Lower leg skin (tissue), 4 donors: ENCODE results near the gene COIL. TPM values are rescaled to one million over a fixed set of nuclear protein-coding genes. Genes with fewer than 3 reads are reported as not detected.

Source experiments
- DNase-seq, 2 donors: peaks; one replicate each; pipeline ENCODE4 v3.0.0-alpha.2; 2019; ENCODE audit warnings: low spot score in 2 of 2
- H3K4me3 ChIP-seq: fragments of 200-600 bp; sonication (generic); 2 replicates; pipeline ENCODE4 v1.5.1; 2017; ENCODE audit warnings: mild to moderate bottlenecking, low read depth; ENCODE audit not compliant: poor library complexity, severe bottlenecking
- POLR2A ChIP-seq, 2 donors: fragments of 450-650 bp; IDR thresholded peaks; one replicate each; pipeline ENCODE4 v1.6.1; 2016 to 2017; ENCODE audit warnings: antibody characterized with exemption in 2 of 2, mild to moderate bottlenecking in 1 of 2, moderate library complexity in 1 of 2
- WGBS, 2 donors: methylation state at CpG; one replicate each; pipeline ENCODE4 v1.1.5; 2018; 5-methylcytosine and 5-hydroxymethylcytosine counted together
- intact Hi-C: fragments of 100-400 bp; cut with DNase I; formaldehyde crosslinking; loops from one replicate; pipeline ENCODE4 v1.15.0; 2023; ENCODE audit warnings: low total_unique reads
- total RNA-seq, 4 donors: library from RNA; depleted of rRNA; stranded (reverse); fragments of >200 nt; gene quantifications; one replicate each; pipeline ENCODE4 v1.1.0, GENCODE V29; 2016
- TF ChIP-seq, protein P1 (sequence below), 3 donors: fragments of 450-650 bp; IDR thresholded peaks; one replicate each; pipeline ENCODE4 v1.5.1; 2016; ENCODE audit warnings: antibody characterized with exemption in 3 of 3, mild to moderate bottlenecking in 3 of 3, moderate library complexity in 2 of 3

Gene COIL
- total RNA-seq, 4 donors from 2014 or later: 11.5 to 17.3 (median 13.5) TPM

DNA sequence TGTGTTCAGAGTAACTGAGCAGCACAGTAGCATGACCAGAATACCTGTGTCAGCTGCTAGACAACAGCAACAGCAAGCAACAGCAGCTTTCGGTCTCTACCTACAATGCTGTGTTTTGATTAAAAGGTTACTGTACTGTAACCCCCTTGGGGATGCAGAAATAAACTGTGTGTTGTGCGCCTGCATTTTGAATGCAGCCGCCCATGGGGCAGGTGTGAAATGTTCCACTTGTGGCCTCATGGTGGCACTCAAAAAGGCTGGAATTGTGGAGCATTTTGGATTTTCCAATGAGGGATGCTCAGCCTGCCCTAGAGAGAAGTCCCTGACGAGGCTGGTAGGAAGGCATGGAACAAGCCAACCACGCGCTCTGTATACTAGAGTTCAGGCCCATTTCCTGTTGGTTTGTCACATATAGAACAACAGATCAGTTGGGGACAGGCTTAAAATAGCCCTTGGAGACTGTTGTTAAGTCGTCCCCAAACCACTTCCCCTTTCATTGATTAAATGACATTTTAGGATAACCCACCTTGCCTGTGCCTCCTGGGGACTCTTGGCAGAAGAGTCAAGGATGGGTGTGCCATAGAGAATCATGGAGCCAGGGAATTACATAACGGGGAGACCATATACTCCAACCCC is 44.2 kb upstream of the COIL start:
- intact Hi-C loops: no loop called here
- DNase-seq: no peak
- no peak for TF ChIP-seq POLR2A (IDR thresholded peaks at IDR 0.05)
- TF ChIP-seq, protein P1, sequence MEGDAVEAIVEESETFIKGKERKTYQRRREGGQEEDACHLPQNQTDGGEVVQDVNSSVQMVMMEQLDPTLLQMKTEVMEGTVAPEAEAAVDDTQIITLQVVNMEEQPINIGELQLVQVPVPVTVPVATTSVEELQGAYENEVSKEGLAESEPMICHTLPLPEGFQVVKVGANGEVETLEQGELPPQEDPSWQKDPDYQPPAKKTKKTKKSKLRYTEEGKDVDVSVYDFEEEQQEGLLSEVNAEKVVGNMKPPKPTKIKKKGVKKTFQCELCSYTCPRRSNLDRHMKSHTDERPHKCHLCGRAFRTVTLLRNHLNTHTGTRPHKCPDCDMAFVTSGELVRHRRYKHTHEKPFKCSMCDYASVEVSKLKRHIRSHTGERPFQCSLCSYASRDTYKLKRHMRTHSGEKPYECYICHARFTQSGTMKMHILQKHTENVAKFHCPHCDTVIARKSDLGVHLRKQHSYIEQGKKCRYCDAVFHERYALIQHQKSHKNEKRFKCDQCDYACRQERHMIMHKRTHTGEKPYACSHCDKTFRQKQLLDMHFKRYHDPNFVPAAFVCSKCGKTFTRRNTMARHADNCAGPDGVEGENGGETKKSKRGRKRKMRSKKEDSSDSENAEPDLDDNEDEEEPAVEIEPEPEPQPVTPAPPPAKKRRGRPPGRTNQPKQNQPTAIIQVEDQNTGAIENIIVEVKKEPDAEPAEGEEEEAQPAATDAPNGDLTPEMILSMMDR (IDR thresholded peaks at IDR 0.05): no peak
- H3K4me3 ChIP-seq: no peak overlapping the region
- 81 to 82% methylated on average over 8 of the region's 8 CpGs for WGBS, 2 donors

DNA sequence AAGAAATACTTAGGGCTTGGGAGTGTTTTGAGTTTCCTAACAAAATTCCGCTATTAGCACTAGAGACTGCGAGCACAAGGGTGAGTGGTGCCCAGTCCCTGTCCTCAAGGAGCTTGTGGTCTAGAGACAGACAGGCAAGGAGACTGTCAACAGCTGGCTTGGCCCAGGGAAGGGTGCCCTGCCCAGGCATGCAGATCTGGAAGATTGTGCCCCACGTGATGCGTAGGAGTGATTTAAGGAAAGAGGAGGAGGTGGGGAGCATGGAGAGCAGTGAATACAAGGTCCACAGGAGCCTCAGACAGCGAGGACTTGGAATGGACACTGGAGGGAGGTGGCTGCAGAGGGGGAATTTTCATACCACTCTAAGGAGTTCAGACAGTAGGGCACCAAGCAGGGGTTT is 42.1 kb upstream of the COIL start:
- intact Hi-C loops: no loop called here
- TF ChIP-seq POLR2A (IDR thresholded peaks at IDR 0.05): no peak
- TF ChIP-seq, protein P1 (IDR thresholded peaks at IDR 0.05): no peak
- WGBS, 2 donors: 69 to 77% methylated on average over 5 of the region's 5 CpGs
- H3K4me3 ChIP-seq: no peak overlapping the region
- no peak for DNase-seq

DNA sequence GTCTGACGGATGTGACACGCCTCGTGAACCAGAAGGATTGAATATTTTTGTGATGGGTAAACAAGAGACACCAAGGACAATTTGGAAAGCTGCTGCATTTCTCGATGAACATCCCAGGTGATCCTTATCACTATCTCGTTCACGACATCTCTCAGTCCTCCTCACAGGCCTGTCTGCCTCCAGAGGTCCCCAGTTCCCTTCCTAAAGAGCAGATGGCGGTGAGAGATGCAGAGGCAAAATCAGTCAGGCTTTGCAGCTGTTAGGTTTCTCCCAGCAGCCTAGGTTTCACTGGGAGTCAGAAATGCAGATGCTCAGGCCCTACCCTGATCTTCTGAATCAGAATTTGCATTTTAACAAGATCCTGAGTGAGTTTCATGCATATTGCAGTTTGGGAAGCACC is 40.7 kb upstream of the COIL start:
- WGBS, 2 donors: 91 to 92% methylated on average over 7 of the region's 7 CpGs
- intact Hi-C loops: no loop called here
- TF ChIP-seq POLR2A (IDR thresholded peaks at IDR 0.05): no peak
- TF ChIP-seq, protein P1 (IDR thresholded peaks at IDR 0.05): no peak
- DNase-seq: no peak
- H3K4me3 ChIP-seq: no peak overlapping the region

DNA sequence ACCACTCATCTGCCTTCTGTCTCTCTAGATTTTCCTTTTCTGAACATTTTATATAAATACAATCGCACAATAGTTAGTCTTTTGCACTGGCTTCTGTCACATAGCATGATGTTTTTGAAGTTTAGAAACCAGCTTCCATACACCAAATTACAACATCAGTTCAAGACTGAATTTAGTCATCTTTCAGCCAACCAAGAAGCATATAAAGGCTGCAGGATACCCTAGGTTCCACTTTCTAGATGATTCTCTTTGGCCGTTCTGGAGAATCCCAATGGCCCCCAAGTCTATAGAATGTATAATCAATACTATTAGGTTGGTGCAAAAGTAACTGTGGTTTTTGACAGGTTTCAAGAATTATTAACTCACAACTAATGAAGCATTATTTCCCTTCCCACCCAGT is 36.5 kb upstream of the COIL start:
- WGBS, 2 donors: 94 to 96% methylated on average over 2 of the region's 2 CpGs
- intact Hi-C loops: no loop called here
- no peak overlapping the region for H3K4me3 ChIP-seq
- no peak for TF ChIP-seq POLR2A (IDR thresholded peaks at IDR 0.05)
- TF ChIP-seq, protein P1 (IDR thresholded peaks at IDR 0.05): no peak
- DNase-seq: no peak

DNA sequence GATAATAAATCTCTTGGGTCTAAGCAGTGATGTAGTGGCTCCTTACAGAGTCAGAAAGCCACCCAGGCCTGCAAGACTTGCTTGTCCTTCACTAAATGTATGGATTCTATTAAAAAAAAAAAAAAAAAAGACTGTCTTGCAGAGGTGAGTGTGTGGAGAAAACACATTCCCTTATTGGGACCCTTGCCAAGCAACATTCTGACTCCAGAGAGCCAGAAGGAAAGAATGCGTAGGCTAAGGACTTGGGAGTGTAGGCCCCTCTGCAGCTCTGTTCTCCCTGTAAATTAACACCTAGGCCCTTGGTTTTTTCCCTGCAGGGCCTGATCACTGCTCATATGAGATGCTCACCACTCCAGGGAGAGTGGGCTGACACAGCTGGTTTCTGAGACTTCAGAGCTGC is 34.9 kb upstream of the COIL start:
- no peak for TF ChIP-seq POLR2A (IDR thresholded peaks at IDR 0.05)
- TF ChIP-seq, protein P1 (IDR thresholded peaks at IDR 0.05): no peak
- DNase-seq: no peak
- intact Hi-C loops: no loop called here
- WGBS, 2 donors: 86 to 93% methylated on average over 1 of the region's 1 CpG
- no peak overlapping the region for H3K4me3 ChIP-seq
